ENCODE data around the gene NRAP.
"Not testable (repeated sequence)": the region's sequence is repeated elsewhere in the genome, so short reads cannot be mapped to it uniquely, and the experiment has no call there.

NRAP gene

DNA sequence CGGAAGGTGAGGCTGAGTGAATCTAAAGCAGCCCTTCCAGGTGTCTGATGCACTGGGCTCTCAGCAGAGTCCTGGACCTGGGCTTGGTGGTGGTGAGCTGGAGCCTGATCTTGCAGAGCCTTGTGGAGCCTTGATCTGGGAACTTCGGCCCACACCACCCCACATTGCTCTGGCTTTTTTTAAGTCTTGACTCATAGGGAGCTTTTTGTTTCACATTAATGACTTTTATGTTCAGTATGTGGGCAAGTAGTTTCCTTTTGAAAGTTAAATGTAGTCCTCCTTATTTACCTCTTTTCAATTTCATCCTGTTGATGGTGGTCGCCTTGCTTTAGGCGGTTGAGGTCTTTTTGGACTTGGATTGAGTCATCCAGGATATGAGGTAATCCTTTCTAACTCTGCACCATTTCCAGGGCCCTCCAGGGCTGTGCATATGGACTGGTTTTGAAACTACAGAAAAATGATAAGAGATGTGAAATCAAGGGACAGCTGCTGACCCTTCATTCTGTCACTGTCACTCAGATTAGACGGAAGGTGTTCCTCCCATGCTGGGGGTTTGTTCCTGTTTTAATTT lies 2.9 kb upstream of the NRAP start:
- TF ChIP-seq CTCF (IDR thresholded peaks at IDR 0.05; ENCODE audit: low read length, missing control alignments), result no peak
- H3K4me3 ChIP-seq (replicated peaks; ENCODE audit: low read depth, low read length), result no peak overlapping the region
- DNase-seq (ENCODE audit: low read depth), result peak; percentile 33

GRCh38 chr10:113665806-113666354 lies 2.0 kb upstream of the NRAP start:
- DNase-seq (ENCODE audit: low read depth), result peak; percentile 83
- no peak for TF ChIP-seq CTCF (IDR thresholded peaks at IDR 0.05; ENCODE audit: low read length, missing control alignments)
- no peak overlapping the region for H3K4me3 ChIP-seq (replicated peaks; ENCODE audit: low read depth, low read length)

- no peak for DNase-seq (ENCODE audit: low read depth)
- TF ChIP-seq CTCF (IDR thresholded peaks at IDR 0.05; ENCODE audit: low read length, missing control alignments), result no peak
- no peak overlapping the region for H3K4me3 ChIP-seq (replicated peaks; ENCODE audit: low read depth, low read length)
These were observed 1.5 kb upstream of the NRAP start for GRCh38 chr10:113665352-113665751.

DNA sequence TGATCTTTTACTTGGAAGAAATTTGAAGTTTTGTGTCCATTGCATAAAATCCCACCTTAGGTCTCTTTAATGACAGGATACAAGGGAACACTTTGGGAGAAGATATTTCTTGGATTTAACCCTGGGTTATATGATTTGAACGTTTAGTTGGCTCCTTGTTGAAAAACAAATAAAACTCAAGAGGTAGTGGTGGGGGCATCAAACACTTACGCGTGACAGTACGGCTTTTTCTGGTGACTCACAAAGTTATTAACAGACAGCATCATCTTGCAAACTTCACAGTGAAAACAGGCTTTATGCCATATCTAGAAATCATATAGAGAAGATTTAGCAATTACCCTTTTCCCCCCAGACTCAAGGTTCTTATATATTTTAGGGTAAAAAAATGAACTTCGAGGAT lies 699 bp downstream of the NRAP start:
- no peak overlapping the region for H3K4me3 ChIP-seq (replicated peaks; ENCODE audit: low read depth, low read length)
- no peak for TF ChIP-seq CTCF (IDR thresholded peaks at IDR 0.05; ENCODE audit: low read length, missing control alignments)
- DNase-seq (ENCODE audit: low read depth), result no peak

DNA sequence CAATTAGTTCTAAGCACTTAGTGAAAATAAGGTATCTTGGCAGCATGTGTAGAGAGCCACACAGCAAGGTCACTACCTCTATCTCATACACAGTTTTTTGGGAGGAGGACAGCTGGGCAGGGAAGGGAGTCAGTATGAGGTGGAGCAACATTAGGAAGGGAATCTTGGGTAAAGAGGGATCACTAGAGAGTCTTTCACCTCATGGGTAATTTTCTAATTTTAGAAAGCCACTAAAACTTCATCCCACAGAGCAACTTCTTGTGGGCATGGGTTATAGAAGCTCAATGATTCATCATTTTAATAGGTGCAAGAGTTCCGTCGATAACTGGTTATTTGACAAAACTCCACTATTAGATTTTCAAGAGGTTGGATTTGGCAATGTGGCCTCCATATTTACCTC lies 2.5 kb downstream of the NRAP start:
- TF ChIP-seq CTCF (IDR thresholded peaks at IDR 0.05; ENCODE audit: low read length, missing control alignments), result no peak
- no peak overlapping the region for H3K4me3 ChIP-seq (replicated peaks; ENCODE audit: low read depth, low read length)
- DNase-seq (ENCODE audit: low read depth), result no peak

GRCh38 chr10:113657544-113657943 lies 6.3 kb downstream of the NRAP start:
- DNase-seq (ENCODE audit: low read depth), result no peak
- no peak overlapping the region for H3K4me3 ChIP-seq (replicated peaks; ENCODE audit: low read depth, low read length)
- TF ChIP-seq CTCF (IDR thresholded peaks at IDR 0.05; ENCODE audit: low read length, missing control alignments), result no peak

GRCh38 chr10:113656896-113657295 lies 6.9 kb downstream of the NRAP start:
- DNase-seq (ENCODE audit: low read depth), result no peak
- TF ChIP-seq CTCF (IDR thresholded peaks at IDR 0.05; ENCODE audit: low read length, missing control alignments), result no peak

DNA sequence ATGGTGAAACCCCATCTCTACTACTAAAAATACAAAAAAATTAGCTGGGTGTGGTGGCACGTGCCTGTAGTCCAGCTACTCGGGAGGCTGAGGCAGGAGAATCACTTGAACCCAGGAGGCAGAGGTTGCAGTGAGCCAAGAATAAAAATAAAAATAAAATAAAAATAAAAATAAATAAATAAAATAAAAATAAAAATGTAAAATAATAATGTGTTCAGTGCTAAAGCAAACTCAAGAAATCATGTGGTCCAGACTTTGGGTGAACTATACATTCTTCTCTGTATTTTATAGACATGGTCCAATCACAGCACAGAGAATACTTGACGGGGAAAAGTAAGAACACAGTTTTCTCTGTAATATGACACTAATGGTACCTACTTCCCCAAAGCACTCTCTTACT lies 11.4 kb downstream of the NRAP start:
- H3K4me3 ChIP-seq (replicated peaks; ENCODE audit: low read depth, low read length); DNase-seq (ENCODE audit: low read depth): not testable (repeated sequence)

More at GRCh38 chr10:113656896-113657295, 6.9 kb downstream of the NRAP start:
- H3K4me3 ChIP-seq (replicated peaks; ENCODE audit: low read depth, low read length), result no peak overlapping the region
